ENCODE measurements around the gene KLC3.

Gene KLC3

DNA sequence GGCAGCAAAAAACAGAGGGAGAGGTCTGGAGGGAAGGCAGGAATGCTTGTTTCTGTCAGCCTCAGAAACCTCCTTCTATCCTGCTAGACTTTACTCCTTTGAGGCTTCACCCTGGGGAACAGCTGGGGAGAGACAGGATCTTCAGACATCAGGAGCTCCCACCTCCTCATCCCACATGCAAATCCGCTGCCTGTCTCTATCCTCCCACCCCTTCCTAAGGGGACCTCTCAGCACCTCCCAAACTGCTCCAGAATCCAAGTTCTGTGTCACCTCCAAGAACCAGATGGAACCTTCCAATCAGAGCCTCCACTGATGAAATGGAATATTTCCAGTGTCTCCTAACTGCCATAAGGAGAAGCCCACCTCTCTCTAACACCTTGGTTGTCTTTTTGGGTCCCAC is 39.6 kb downstream of the KLC3 start:
- no peak for DNase-seq

DNA sequence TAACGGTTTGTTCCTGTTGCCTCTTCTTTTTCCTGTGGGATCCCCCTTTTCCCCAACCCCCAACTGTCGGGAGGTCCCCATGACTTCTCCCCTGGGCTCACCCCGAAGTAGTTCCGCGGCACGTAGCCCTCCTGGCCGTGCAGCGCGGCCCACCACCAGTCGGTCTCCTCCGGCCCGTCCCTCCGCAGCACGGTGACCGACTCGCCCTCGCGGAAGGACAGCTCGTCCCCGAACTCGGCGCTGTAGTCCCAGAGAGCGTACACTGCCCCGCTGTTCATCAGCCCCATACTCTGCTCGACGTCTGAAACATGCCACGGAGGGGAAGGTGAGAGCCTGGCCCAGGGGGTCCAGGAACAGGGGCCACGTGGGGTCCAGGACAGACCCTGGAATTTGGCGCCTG is 41.9 kb downstream of the KLC3 start:
- DNase-seq: no peak

- DNase-seq: no peak
Measured at GRCh38 chr19:45385392-45386221, 45.1 kb downstream of the KLC3 start.

DNA sequence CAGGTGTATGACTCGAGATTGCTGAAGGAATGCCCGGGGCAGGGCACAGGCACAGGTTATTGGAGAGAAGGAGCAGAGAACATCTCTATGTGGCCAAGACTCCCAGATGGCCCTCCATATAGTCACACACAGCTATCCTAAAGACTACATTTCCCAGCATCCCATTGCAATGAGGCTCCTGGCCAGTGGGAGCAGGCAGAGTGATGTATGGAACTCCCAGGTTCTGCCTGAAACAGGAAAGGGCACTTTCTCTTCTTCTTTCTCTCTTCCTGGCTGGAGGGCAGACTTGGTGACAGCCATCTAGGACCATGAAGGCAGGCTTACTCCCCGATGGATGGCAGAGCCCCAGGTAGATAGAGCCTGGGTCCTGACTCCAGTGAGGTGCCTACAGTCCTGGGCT is 50.8 kb downstream of the KLC3 start:
- DNase-seq: no peak

DNA sequence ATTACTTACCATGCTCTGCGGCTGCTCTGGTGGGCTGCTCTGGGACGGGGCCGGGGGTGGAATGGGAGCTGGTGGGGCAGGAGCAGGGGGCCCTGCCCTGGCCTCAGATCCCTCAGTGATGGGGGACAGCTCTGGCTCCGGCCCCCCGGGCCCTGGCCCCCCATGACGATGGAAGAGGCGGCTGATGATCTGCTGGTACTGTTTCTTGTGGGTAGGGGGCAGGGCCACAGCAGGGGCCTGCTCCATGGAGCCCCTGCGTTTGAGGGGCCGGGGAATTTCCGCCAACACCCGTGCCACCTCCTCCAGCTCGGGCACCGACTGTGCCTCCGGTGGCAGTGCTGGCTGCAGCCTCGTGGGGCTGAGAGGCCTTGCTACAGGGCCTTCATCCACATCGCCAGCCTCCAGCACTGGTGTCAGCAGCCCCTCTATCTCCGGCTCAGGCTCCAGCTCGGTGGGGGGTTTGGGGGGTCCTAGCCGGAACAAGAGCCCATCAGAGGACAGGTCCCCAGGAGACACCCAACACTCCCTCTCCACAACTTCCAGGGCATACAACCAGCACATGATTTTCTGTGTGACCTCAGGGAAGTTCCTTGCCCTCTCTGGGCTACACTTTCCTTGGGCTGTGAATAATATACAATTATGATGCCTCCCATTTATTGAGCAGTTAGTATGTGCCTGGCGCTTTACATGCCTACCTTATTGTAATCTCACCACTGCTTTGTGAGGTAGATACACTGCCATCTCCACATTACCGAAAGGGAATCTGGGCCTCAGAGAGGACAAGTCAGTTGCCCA is 51.5 kb downstream of the KLC3 start:
- DNase-seq: no peak

GRCh38 chr19:45395821-45396617 is 55.5 kb downstream of the KLC3 start:
- no peak for DNase-seq

- peak; percentile 7 for DNase-seq
Measured at GRCh38 chr19:45400192-45400591, 59.6 kb downstream of the KLC3 start.
